HG03457 (cell line): ENCODE results near the gene EFCAB7.
"Not testable (repeated sequence)": the region's sequence is repeated elsewhere in the genome, so short reads cannot be mapped to it uniquely, and the experiment has no call there.

Source experiments
- ATAC-seq: cut with Tn5 transposase; IDR thresholded peaks from one replicate; pipeline ENCODE4 v1.9.1; 2021; ENCODE audit warnings: moderate number of reproducible peaks; ENCODE audit not compliant: unreplicated experiment

Gene EFCAB7

DNA sequence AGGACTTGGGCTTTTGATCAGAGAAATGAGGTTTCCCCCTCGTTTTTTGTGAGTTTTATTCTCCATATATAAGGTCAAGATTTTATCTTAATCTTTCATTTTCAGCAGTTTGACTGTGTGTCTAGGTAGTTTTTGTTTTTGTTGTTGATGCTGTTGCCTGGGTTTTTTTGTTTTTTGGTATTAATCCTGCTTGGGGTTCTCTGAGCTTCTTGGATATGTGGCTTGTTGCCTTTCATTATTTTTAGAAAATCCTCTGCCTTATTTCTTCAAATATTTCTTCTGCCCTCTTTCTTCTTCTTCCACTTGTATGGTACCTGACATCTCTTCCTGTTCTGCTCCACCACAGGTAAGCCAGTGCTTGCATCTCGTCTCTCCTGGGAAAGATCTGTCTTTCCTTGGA is 25.0 kb downstream of the EFCAB7 start:
- ATAC-seq, result no peak

DNA sequence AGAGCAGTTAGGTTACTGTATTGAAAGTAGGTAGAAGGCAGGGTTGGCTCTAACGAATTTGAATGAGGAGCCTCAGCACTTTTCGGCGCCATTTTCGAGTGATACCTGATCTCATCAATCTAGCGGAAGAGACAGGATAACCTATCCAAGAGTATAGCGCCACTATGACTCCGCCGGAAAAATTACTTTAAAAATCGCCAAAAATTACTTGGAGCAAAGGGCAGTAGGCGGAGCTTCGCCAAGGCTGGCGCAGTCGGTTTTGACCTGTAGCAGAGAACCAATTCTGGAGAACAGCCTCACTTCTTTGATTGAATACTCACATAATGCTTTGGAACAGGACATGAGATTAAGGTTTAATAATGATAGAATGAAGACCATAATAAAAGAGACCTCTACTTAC is 25.6 kb downstream of the EFCAB7 start:
- no peak for ATAC-seq

DNA sequence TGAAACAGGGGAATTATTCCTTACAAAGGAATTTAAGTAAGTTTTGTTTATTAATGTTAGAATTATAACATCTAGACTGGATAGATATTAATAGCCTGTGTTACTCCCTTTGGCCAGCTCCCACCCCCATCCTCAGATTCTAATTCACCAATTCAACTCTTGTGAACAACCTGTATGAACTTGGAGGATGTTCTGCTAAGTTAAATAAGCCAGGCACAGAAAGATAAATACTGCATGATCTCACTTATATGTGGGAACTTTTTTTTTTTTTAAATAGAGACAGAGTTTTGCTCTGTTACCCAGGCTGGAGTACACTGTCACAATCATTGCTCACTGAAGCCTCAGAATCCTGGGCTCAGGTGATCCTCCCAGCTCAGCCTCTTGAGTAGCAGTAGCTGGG is 32.2 kb downstream of the EFCAB7 start:
- no peak for ATAC-seq

DNA sequence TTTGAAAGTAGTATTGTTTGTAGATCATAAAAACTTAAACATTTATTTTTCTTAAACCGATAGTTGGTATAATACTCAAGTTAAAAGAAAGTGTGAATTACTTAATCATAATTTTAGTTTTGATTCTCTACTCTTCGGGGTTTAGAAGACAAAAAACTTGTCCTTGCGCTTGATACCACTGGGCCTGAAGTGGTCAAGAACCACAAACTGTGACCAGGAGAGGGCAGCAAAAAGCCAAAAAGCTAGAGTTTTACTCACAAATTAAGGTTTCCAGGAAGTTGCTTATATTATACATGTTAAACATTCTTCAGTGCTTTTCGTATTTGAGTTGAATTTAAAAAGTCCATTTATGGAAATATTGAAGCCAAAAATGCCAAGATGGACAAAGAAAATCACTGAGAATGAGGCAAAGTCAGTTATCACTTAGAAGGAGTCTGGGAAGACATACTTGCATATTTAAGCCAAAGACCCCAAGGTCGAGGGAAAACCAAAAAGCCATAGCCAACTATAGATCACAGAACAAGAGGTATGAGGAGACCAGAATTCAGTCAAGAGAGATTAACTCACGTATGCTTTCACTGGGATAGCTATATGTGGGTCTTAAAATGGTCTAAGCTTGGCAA is 34.2 kb downstream of the EFCAB7 start:
- no peak for ATAC-seq

DNA sequence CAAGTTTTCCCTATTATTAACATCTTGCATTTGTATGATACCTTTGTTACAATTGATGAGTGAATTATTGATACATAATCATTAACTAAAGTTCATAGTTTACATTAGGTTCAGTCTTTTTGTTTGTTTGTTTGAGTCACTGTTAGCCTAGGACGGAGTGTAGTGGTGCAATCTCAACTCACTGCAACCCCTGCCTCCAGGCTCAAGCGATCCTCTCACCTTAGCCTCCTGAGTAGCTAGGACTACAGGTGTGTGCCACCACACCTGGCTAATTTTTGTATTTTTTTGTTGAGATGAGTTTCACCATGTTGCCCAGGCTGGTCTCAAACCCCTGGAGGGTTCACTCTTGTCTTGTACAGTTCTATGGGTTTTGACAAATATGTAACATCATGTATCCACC is 36.0 kb downstream of the EFCAB7 start:
- no peak for ATAC-seq

DNA sequence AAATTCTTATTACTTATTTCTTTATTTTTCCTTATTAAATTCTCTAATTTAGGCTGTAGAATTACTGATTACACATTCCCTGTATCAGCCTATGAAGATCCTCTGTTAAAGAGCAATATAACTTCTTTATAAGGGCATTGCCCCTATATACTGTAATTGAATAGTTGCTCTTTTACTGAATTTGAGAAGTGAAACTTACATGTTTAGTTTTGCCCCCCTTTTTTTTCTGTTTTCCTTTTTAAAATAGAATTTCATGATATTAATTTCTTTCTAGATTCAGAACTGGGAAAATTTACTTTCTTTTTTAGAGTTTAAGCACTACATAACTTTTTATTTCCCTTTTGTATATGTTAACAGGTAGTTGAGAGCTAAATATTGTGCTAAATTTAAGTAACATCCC is 40.4 kb downstream of the EFCAB7 start:
- no peak for ATAC-seq

DNA sequence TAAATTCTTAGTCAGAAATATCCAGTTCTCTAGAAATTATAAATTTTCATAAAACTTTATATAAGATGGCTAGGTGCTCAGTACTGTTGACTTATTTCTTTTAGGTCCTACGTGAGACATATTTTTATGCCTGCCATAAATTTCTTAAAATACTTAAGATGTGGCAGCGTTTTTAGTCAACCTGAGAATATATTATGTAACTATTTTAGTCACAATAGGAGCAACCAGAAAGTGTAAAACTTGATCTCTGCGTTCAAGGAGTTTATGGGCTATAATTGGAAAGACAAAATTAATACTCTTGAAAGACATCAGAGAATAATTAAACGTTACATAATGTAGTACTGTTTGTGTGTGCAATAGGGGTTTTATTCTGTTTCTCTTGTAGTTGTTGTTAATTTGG is 45.7 kb downstream of the EFCAB7 start:
- no peak for ATAC-seq

DNA sequence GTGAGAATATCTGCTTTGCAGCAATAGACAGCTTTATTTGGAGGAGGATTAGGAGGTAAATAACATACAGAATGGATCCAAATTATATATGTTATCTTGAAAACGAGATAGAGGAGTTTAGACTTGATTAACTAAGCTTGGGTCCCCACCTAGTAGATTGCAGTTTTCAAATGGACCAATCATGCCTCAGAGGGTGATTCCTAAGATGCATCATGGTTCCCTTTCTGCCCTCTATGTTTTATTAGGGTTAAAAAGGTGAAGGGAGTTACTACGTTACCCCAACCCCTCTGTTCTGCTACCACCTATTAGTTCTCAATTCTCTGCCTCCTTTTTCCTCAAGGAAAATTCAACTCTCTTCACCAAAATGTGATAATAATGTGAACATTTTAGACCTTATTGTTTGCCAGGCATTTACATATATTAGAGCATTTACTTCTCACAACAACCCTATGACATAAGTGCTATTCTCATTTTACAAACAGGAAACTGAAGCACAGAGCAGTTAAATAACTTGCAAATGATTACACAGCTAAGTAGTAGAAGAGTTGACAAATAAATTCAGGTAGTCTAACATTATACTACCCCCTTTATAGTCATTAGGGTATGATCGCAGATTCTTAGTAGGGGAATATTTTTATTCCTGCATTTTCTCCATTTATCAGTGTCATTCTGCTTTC is 46.5 kb downstream of the EFCAB7 start:
- no peak for ATAC-seq

DNA sequence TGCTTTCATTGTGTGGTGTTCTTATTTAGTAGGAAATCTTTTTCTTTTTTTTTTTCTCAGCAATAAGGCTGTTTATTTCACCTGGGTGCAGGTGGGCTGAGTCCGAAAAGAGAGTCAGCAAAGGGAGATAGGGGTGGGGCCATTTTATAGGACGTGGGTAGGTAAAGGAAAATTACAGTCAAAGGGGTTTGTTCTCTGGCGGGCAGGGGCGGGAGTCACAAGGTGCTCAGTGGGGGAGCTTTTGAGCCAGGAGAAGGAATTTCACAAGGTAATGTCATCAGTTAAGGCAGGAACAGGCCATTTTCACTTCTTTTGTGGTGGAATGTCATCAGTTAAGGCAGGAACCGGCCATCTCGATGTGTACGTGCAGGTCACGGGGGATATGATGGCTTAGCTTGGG is 49.4 kb downstream of the EFCAB7 start:
- not testable (repeated sequence) for ATAC-seq

DNA sequence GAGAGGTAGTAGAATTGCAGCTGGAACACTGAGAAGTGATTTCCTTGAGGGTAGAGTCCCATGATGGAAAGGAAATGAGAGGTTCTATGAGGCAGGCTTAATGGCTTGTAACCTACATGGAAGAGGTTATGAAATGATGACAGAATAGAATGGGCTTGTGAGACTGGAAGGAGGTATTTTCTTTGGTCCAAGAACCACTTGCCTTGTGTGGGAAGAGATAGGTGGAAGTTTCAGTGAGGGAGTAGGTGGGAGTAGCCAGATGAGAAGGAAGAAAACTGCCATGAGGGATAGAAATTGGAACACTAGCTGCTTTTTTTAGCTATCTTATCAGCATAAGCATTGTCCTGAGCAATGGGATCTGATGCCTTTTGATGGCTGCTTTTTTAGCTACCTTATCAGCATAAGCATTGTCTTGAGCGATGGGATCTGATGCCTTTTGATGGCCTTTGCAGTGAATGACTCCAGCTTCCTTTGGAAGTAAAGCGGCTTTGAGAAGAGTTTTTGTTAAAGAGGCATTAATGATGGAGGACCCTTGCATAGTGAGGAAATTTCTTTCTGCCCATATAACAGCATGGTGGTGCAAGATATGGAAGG is 51.0 kb downstream of the EFCAB7 start:
- not testable (repeated sequence) for ATAC-seq

DNA sequence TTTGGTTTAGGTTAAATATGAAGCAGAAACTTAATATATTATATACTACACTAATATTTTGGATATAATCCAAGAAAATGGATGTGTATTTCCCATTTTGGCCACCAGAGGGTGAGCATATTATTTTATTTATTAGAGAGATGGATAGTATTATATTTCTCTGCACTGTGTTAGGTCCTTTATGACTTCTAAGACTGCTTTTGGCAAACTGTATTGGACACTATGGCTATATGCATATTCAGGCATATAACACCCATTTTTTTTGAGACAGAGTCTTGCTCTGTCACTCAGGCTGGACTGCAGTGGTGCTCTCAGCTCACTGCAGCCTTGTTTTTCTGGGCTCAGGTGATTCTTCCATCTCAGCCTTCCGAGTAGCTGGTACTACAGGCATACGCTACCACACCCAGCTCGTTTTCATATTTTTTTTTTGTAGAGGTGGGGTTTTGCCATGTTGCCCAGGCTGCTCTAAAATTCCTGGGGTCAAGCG is 52.1 kb downstream of the EFCAB7 start:
- ATAC-seq, result no peak

DNA sequence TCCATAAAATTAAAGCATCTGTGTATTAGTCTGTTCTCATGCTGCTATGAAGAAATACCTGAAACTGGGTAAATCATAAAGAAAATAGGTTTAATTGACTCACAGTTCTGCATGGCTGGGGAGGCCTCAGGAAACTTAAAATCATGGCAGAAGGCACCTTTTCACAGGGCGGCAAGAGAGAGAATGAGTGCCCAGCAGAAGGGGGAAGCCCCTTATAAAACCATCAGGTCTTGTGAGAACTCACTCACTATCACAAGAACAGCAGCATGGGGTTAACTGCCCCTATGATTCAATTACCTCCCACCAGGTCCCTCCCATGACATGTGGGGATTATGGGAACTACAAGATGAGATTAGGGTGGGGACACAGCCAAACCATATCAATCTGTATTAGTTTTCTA is 63.0 kb downstream of the EFCAB7 start:
- ATAC-seq, result not testable (repeated sequence)

DNA sequence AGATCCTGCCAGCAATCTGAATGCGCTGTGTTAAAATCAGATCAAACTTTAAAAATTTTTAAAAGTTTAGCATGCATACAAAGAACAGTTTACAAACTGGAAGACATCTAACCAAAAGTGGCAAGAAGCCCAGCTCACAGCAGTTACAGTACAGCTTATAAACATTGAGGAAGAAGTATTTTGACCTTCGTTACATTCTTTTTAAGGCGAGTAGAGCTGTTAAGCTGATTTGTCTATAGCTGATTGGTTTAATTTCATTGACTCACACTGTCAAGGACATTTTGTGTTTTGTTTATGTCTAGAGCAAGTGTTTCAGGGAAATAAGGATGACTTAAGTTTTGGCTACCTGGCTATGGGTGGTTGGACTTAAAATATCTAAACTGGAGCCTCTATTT is 66.8 kb downstream of the EFCAB7 start:
- ATAC-seq, result no peak

DNA sequence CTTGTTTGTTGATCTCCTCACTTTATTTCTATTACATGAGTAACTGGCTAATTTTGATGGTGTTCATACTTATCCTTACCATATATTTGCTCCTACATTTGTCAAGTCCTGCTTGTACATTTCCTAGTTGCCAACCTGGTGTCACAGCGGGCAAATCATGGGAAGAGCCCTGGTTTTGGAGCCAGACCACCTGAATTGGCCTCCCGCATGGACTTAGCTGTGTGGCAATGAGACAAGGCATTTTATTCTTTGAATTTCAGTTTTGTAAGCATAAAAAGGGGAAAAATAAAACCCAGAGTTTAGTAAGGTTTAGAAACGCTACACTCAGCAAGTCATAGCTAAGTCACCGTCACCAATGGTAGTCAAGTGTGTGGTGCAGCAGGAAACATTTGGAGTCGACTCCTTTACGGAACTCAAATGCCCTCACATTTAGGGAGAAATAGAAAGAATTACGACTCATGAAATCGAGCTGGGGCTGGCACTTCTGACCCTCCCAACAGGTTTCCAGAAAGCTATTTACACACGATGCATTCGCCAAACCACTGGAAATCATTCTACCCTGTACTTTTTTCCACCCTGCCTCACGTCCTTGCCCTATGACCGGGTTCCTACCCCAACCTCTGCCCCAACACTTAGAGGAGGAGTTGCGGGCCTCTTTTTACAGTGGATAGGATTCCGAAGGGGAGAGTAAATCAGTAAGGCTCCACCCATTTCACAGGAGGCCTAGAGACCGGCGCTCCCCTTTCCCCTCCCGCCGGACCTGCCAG is 69.4 kb downstream of the EFCAB7 start:
- no peak for ATAC-seq

DNA sequence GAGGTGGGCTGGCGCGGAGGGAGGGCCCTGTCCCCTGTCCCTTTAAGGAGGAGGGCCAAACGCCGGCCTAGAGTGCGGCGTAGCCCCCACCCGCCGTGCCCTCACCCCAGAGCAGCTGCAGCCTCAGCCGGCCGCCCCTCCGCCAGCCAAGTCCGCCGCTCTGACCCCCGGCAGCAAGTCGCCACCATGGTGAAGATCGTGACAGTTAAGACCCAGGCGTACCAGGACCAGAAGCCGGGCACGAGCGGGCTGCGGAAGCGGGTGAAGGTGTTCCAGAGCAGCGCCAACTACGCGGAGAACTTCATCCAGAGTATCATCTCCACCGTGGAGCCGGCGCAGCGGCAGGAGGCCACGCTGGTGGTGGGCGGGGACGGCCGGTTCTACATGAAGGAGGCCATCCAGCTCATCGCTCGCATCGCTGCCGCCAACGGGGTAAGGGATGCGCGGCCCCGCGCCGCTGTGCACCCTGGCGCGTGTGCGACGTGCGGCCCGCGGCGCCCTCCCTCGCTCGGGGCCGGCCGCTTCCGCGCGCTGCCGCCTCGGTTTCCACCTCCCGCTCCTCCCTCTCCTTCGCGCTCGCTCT is 70.1 kb downstream of the EFCAB7 start, which contains the start of gene PGM1:
Gene PGM1 (plus strand): TSS at position 109 of the 583 bp plus-strand sequence. CDS start 78 bp downstream, at position 187.
- ATAC-seq, result peak; percentile 75

DNA sequence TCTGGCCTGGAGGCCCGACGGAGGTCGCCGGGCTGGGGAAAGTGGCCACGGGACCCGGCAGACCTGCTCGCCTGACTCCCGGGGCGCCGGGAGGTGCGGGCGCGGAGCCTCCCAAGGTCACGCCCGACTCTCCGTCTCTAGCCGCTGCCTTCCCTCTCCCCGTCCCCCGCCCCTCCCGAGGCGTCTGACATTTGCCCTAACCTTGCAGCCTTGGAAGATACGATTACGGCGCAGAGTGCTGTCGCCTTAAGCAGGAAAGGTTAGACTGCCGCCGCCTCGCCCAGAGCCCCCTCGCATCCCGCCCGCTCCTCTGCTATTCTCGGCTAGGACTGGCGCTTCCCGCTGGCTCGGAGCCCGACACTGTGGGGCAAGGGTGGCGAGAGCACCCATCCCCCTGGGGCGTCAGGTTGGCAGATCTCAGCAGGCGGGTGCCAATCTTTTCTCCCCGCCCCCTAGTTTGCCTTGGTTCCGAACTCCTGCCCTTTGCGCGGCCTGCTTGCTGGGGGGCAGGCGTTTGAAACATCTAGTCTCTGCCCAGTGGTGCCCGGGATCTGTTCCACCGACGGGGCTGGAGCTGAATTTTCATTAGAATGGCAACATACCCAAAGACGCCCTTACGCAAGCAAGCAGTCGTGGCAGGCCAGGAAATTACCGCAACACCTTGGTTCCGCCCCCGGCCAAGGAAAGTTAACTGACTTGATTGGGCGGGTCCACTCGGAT is 70.7 kb downstream of the EFCAB7 start:
- ATAC-seq, result peak; percentile 34

DNA sequence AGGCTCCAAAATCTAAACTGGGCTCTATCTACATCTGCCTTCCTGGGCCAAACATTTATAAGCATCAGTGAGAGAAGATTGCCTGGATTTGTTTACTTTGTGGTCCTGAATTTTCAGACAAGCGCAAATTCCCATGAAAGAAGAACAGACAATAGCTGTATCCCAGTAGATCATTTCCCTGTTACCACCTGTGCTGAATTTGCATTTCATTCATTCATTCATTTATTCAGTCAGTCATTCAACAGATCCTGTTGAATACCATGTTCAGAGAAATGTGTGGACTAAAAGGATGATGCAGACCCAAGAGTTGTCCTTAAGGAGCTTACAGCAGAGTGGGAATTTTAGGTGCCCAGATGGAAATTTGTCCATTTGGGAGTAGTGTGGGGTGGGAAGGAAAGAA is 72.1 kb downstream of the EFCAB7 start:
- ATAC-seq, result no peak

DNA sequence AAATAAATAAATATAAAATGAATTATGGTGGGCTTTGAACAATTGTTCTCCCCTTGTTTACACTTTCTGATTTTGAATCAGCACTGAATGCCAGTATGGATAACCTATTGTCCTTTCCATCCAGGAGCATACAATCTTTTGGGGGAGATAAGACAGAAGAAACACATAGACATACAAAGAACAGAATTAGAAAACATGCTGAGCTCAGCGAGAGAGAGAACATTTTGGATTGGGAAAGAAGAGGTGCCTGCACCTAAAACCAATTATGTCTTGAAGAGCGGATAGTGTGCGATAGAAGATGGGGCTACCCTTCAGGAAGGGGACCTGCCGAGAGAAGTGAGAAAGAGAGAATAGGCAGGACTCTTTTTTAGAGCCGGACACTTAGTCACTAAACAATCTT is 76.5 kb downstream of the EFCAB7 start:
- ATAC-seq, result no peak

DNA sequence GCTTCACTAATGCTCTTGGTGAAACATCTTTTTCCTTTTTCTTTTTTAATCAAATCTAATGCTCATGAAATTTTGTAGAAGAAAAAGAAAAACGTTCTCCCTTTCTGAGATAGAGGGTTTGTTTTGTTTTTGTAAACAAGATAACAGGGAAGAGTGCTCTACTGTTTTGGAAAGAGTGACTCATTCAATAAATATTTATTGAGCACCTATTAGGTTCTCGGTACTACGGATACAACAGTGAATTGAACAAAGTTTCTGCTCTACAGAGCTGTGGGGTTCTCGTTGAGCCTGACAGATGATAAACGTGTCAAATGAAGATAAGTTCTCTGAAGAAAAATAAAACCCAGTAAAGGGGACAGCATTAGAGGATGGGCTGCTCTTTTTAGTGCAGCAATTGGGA is 76.9 kb downstream of the EFCAB7 start:
- no peak for ATAC-seq

DNA sequence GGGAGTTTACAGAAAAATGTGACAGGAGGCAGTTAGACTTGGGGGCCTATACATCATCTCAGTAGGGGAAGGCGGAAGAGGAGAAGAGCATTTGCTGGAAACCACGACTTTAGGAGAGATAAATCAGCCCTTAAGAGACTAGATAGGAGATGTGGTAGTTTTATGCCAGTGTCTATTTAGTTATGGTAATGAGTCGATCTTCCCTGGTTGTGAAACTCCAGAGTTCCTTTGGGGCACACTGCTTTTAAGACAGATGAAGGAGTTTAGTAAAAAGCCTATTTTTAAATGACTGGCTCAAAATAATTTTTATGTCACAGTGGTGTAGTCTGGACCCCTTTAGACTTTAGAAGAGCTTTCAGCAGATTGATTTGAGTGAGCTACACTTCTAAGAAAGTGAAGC is 77.7 kb downstream of the EFCAB7 start:
- no peak for ATAC-seq

DNA sequence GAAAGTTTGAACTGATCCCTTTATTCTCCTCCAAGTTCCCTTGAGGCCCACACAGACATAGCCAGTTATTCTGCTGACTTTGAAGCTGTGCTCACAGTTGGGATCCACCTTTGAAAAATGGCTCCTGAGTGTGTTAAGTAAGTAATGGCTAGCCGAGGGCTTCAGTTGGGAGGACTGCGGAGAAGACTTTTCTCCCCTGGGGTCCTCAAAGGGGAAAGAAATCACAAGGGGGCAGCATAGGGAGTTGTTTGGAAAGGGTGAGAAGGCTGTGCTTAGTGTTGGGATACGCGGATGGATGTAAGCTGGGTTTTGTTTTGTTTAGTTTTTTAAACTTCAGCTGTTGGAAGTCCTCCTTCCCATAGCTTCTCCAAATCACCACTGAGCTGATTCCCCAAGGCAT is 78.1 kb downstream of the EFCAB7 start:
- no peak for ATAC-seq
